ENCODE results near the gene FRS3. TPM values are rescaled to one million over a fixed set of nuclear protein-coding genes. Genes with fewer than 3 reads are reported as not detected.

The FRS3 gene
- total RNA-seq, 4 donors from 2014 or later: 4.4 to 11.4 (median 7.5) TPM

GRCh38 chr6:41783106-41783780 lies 3.5 kb upstream of the FRS3 start:
- Histone ChIP-seq H3K4me3 (no peak overlapping the region), H3K4me1 (peaks cover 4 to 66% (median 31%) of the 10 kb centered on the region in 4 donors), H3K36me3 (peaks cover 0 to 3% (median 0%) of the 10 kb centered on the region in 3 donors), H3K27me3 (no peaks in the 10 kb centered on the region), H3K27ac (peak overlapping the region in 1 of 4 donors; percentile 41), H3K9me3 (no peaks in the 10 kb centered on the region)
- WGBS, 2 donors: 73 to 77% methylated on average over 6 of the region's 6 CpGs
- no peak for DNase-seq (ENCODE audit: low spot score in 2 of 2)
- TF ChIP-seq CTCF (IDR thresholded peaks at IDR 0.05): no peak
- TF ChIP-seq POLR2A (IDR thresholded peaks at IDR 0.05): no peak
- TF ChIP-seq EP300 (IDR thresholded peaks at IDR 0.05): no peak

- DNase-seq (ENCODE audit: low spot score in 2 of 2): no peak
- Histone ChIP-seq H3K27ac (peak overlapping the region in 3 of 4 donors; percentile 73 to 91 (median 85)), H3K36me3 (peaks cover 0 to 13% (median 0%) of the 10 kb centered on the region in 3 donors), H3K4me3 (peak overlapping the region; percentile 58 to 89 (median 70)), H3K27me3 (no peaks in the 10 kb centered on the region), H3K4me1 (peaks cover 4 to 73% (median 31%) of the 10 kb centered on the region in 4 donors), H3K9me3 (no peaks in the 10 kb centered on the region)
- no peak for TF ChIP-seq EP300 (IDR thresholded peaks at IDR 0.05)
- no peak for TF ChIP-seq POLR2A (IDR thresholded peaks at IDR 0.05)
- no peak for TF ChIP-seq CTCF (IDR thresholded peaks at IDR 0.05)
- WGBS, 2 donors: 0 to 20% methylated on average over 3 of the region's 3 CpGs
Measured at GRCh38 chr6:41781366-41781730, 1.6 kb upstream of the FRS3 start.

GRCh38 chr6:41780551-41781365 lies 1.1 kb upstream of the FRS3 start, which contains the start of gene PRICKLE4:
Gene PRICKLE4 (plus strand): TSS chr6:41780782. CDS start chr6:41783474, 2,692 bp downstream.
- H3K36me3 ChIP-seq: peaks cover 0 to 19% (median 0%) of the 10 kb centered on the region in 3 donors
- WGBS, 2 donors: 1% methylated on average over 22 to 31 of the region's 36 CpGs
- H3K27ac ChIP-seq: peak within 1 kb of the TSS; percentile 73 to 91 (median 80)
- peak within 1 kb of the TSS; percentile 58 to 89 (median 70) for H3K4me3 ChIP-seq
- no peaks in the 10 kb centered on the region for H3K27me3 ChIP-seq
- peak in 1 of 2 donors; percentile 42 for DNase-seq (ENCODE audit: low spot score in 2 of 2)
- H3K9me3 ChIP-seq: no peaks in the 10 kb centered on the region
- H3K4me1 ChIP-seq: peaks cover 2 to 67% (median 28%) of the 10 kb centered on the region in 4 donors
- TF ChIP-seq CTCF (IDR thresholded peaks at IDR 0.05) (no peak), POLR2A (IDR thresholded peaks at IDR 0.05) (no peak), EP300 (IDR thresholded peaks at IDR 0.05) (no peak)

GRCh38 chr6:41779336-41779735 lies 364 bp downstream of the FRS3 start:
- no peak for DNase-seq (ENCODE audit: low spot score in 2 of 2)
- H3K4me1 ChIP-seq: peaks cover 0 to 53% (median 18%) of the 10 kb centered on the region in 4 donors
- peak overlapping the region in 3 of 4 donors; percentile 36 to 91 (median 60) for H3K27ac ChIP-seq
- no peak for TF ChIP-seq EP300 (IDR thresholded peaks at IDR 0.05)
- TF ChIP-seq POLR2A (IDR thresholded peaks at IDR 0.05): no peak
- no peak for TF ChIP-seq CTCF (IDR thresholded peaks at IDR 0.05)
- no peaks in the 10 kb centered on the region for H3K9me3 ChIP-seq
- H3K4me3 ChIP-seq: peak overlapping the region; percentile 58 to 89 (median 61)
- H3K36me3 ChIP-seq: peaks cover 0 to 33% (median 0%) of the 10 kb centered on the region in 3 donors
- WGBS, 2 donors: 1 to 2% methylated on average over 12 to 16 of the region's 16 CpGs
- H3K27me3 ChIP-seq: no peaks in the 10 kb centered on the region

Data from tibial nerve (tissue), 4 donors.